Measurements from ENCODE around the gene NDRG4. TPM values are rescaled to one million over a fixed set of nuclear protein-coding genes. Genes with fewer than 3 reads are reported as not detected.
"Not testable (repeated sequence)": the region's sequence is repeated elsewhere in the genome, so short reads cannot be mapped to it uniquely, and the experiment has no call there.

Gene NDRG4
- total and polyA plus RNA-seq, 12 donors, result 139 to 952 (median 336) TPM

DNA sequence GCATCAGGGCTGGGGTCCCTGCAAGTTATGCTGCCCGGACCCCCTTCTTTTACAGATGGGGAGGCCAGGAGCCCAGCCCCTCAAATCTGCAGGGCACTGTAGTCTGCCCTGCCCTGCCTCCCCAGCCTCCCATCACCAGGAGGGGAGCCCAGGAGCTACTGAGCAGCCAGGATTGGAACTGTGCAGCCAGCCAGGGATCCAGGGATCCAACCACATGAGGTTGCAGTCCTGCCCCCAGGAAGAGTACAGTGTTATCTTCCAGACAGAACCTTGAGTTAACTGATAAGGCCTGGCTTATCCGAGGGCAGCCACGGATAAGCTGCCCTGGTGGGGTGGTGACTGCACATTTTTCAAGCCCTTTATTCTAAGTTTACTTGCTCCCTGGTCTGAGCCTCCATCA lies 11.4 kb upstream of the NDRG4 start:
- peak in 1 of 2 donors; percentile 50 for TF ChIP-seq POLR2A (IDR thresholded peaks at IDR 0.05)
- TF ChIP-seq, protein P1, sequence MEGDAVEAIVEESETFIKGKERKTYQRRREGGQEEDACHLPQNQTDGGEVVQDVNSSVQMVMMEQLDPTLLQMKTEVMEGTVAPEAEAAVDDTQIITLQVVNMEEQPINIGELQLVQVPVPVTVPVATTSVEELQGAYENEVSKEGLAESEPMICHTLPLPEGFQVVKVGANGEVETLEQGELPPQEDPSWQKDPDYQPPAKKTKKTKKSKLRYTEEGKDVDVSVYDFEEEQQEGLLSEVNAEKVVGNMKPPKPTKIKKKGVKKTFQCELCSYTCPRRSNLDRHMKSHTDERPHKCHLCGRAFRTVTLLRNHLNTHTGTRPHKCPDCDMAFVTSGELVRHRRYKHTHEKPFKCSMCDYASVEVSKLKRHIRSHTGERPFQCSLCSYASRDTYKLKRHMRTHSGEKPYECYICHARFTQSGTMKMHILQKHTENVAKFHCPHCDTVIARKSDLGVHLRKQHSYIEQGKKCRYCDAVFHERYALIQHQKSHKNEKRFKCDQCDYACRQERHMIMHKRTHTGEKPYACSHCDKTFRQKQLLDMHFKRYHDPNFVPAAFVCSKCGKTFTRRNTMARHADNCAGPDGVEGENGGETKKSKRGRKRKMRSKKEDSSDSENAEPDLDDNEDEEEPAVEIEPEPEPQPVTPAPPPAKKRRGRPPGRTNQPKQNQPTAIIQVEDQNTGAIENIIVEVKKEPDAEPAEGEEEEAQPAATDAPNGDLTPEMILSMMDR (IDR thresholded peaks at IDR 0.05), result peak in 1 of 6 experiments; percentile 23
- Histone ChIP-seq H3K9me3 (replicated peaks in 1 of 3) (no peaks in the 10 kb centered on the region), H3K27me3 (no peaks in the 10 kb centered on the region), H3K4me3 (no peak overlapping the region), H3K36me3 (replicated peaks in 1 of 2) (no peaks in the 10 kb centered on the region), H3K4me1 (replicated peaks in 1 of 2) (peaks cover 25 to 27% of the 10 kb centered on the region in 2 donors), H3K27ac (peak overlapping the region in 4 of 5 donors; percentile 20 to 76 (median 57))
- intact Hi-C loops (cut with DNase I), result loop anchor here (5.0 kb wide), 1 partner anchor 151 kb away; no protein-coding TSS in a partner anchor
- 44 to 63% (median 47%) methylated on average over 3 of the region's 3 CpGs for WGBS, 4 donors
- DNase-seq, result peak in 5 of 7 donors; percentile 60 to 83 (median 76)

DNA sequence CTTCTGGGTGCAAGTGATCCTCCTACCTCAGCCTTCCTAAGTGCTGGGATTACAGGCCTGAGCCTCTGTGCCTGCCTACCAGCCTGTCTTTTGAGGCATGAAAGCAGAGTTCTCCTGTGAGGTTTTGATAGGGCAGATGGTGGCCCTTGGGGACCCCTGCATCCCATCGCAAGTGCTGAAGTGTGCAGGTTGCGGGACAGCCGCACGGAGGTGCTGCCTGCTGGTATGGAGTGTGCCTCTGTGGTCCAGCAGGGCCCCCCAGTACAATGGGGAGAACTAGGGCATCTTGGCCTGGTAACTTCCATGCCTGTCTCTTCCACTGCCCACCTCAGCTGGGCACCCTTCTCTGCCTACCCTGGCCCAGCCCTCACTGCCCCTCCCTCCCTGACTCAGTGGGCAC lies 9.9 kb upstream of the NDRG4 start:
- Histone ChIP-seq H3K4me3 (no peak overlapping the region), H3K27ac (no peak overlapping the region), H3K4me1 (replicated peaks in 1 of 2) (peaks cover 28 to 35% of the 10 kb centered on the region in 2 donors), H3K9me3 (replicated peaks in 1 of 3) (no peaks in the 10 kb centered on the region), H3K36me3 (replicated peaks in 1 of 2) (no peaks in the 10 kb centered on the region), H3K27me3 (no peaks in the 10 kb centered on the region)
- DNase-seq, result no peak
- TF ChIP-seq, protein P1 (IDR thresholded peaks at IDR 0.05), result no peak
- TF ChIP-seq POLR2A (IDR thresholded peaks at IDR 0.05), result no peak
- intact Hi-C loops (cut with DNase I), result no loop called here
- WGBS, 4 donors, result 93 to 99% (median 98%) methylated on average over 4 of the region's 4 CpGs; no CpG with 5 or more reads in 1 of the 4 donors

DNA sequence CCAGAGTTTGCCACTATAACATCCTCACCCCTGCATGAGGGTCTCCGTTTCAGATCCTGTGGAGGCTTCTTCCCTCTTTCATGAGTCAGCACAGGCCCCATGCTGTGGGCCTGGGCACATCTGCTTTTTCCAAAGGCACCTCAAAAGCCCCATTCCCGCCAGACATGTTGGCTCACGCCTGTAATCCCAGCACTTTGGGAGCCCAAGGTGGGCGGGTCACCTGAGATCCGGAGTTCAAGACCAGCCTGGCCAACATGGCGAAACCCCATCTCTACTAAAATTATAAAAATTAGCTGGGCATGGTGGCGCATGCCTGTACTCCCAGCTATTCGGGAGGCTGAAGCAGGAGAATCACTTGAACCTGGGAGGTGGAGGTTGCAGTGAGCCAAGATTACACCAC lies 9.4 kb upstream of the NDRG4 start:
- H3K27me3 ChIP-seq; H3K27ac ChIP-seq; H3K9me3 ChIP-seq (replicated peaks in 1 of 3); H3K36me3 ChIP-seq (replicated peaks in 1 of 2); DNase-seq; H3K4me3 ChIP-seq; intact Hi-C loops (cut with DNase I): not testable (repeated sequence)
- peaks cover 33 to 40% of the 10 kb centered on the region in 2 donors for H3K4me1 ChIP-seq (replicated peaks in 1 of 2)
- 80 to 95% (median 92%) methylated on average over 4 to 8 of the region's 8 CpGs for WGBS, 4 donors

DNA sequence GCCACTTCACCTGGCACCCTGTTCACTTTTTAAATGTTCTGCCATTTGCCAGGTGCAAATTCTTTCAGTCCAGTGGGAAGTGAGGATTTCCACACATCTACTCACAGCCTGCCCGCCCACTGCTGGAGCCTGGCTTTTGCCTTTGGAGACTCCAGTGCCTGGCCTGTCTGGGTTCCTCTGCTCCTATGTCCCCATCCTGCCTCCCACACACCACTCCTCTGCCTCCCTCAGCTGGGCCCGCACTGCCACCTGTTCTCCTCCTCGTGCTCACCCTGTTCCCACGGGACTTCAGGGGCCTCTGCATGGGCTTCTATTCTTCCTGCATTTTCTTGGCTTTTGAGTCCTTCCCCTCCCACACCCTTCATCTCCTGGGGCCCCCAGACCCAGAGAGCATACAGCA lies 7.9 kb upstream of the NDRG4 start:
- TF ChIP-seq POLR2A (IDR thresholded peaks at IDR 0.05), result no peak
- TF ChIP-seq, protein P1 (IDR thresholded peaks at IDR 0.05), result no peak
- Histone ChIP-seq H3K4me1 (replicated peaks in 1 of 2) (peaks cover 39 to 45% of the 10 kb centered on the region in 2 donors), H3K4me3 (no peak overlapping the region), H3K27ac (peak overlapping the region in 1 of 5 donors; percentile 5), H3K27me3 (no peaks in the 10 kb centered on the region), H3K9me3 (replicated peaks in 1 of 3) (no peaks in the 10 kb centered on the region), H3K36me3 (replicated peaks in 1 of 2) (no peaks in the 10 kb centered on the region)
- 66 to 89% (median 73%) methylated on average over 4 of the region's 4 CpGs for WGBS, 4 donors
- intact Hi-C loops (cut with DNase I), result no loop called here
- no peak for DNase-seq

DNA sequence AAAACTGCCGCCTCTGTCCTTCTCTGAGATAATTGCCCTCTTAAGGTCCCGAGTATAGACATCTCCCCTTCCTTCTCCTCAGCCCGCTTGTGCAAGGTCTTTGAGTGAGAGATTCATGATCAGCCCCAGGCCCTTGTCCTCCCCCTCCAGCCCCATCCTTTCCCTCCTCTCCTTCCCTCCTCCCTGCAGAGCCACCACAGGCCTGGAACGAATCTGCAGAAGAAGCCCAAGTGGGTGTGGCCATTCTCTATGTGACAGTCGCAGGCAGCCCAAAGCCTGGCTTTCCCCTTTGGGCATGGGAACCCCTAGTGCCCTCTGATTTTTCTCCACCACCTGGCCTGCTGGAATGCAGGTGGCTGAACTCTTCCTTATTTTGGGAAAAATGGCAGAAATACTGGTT lies 7.2 kb upstream of the NDRG4 start:
- H3K9me3 ChIP-seq (replicated peaks in 1 of 3), result no peaks in the 10 kb centered on the region
- 27 to 47% (median 35%) methylated on average over 5 of the region's 5 CpGs for WGBS, 4 donors
- H3K27ac ChIP-seq, result peak overlapping the region in 1 of 5 donors; percentile 81
- DNase-seq, result peak in 3 of 7 donors; percentile 34 to 59 (median 52)
- no peaks in the 10 kb centered on the region for H3K27me3 ChIP-seq
- peaks cover 39 to 45% of the 10 kb centered on the region in 2 donors for H3K4me1 ChIP-seq (replicated peaks in 1 of 2)
- no peak for TF ChIP-seq POLR2A (IDR thresholded peaks at IDR 0.05)
- TF ChIP-seq, protein P1 (IDR thresholded peaks at IDR 0.05), result no peak
- no peak overlapping the region for H3K4me3 ChIP-seq
- intact Hi-C loops (cut with DNase I), result no loop called here
- no peaks in the 10 kb centered on the region for H3K36me3 ChIP-seq (replicated peaks in 1 of 2)
